Head of caudate nucleus (tissue), 42 donors: Measurements from ENCODE around the gene SYNPO2.

Source experiments
- DNase-seq, 42 donors: peaks; one replicate each; pipeline versions ENCODE4 v3.0.0 to v3.0.0-alpha.2; 2020 to 2021; ENCODE audit warnings: mixed read lengths in 7 of 42
- intact Hi-C: fragments of 100-400 bp; cut with DNase I; formaldehyde crosslinking; loops from one replicate; pipeline ENCODE4 v1.15.0; 2022

SYNPO2 gene

DNA sequence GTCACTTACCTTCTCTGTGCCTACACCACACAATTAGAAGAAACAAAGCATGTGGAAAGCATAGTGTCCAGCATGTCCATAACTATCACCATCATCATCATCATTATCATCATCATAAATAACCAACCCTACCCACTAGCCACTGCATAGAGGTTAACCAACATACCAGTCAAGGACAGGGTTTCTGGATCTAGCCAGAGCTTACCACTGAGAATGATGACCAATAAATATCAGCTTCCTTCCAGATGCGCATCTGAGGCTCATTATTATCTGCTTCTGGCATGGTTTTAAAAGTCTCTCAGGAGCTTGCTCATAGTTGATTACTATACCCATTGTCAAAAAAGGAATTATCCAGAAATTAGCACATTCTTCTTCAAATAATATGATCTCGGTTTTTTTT, 221.5 kb downstream of the SYNPO2 start:
- intact Hi-C loops, result no loop called here
- no peak for DNase-seq
